Measurements from ENCODE around the gene TOR1B.

GRCh38 chr9:129779560-129780190 lies 23.3 kb upstream of the TOR1B start:
- TF ChIP-seq POLR2A (IDR thresholded peaks at IDR 0.05) (no peak), CTCF (IDR thresholded peaks at IDR 0.05) (no peak)

Data from lower leg skin (tissue), 3 donors.